K562 (cell line): ENCODE measurements around the gene NDUFC2. TPM values are rescaled to one million over a fixed set of nuclear protein-coding genes. Genes with fewer than 3 reads are reported as not detected.

Experiments
- ARHGAP35 ChIP-seq: fragments of 450-650 bp; IDR thresholded peaks from 2 replicates; pipeline ENCODE4 v1.6.1; 2018; ENCODE audit not compliant: partially characterized antibody
- ARID1B ChIP-seq: fragments of 450-650 bp; IDR thresholded peaks from 2 replicates; pipeline ENCODE4 v1.6.1; 2016; ENCODE audit warnings: antibody characterized with exemption, mild to moderate bottlenecking, inconsistent platforms
- ETS2 ChIP-seq: IDR thresholded peaks from 2 replicates; pipeline ENCODE4 v1.6.1; 2016; ENCODE audit warnings: borderline replicate concordance, missing genetic modification characterization, mild to moderate bottlenecking, moderate library complexity, missing compliant biosample characterization; ENCODE audit not compliant: poor library complexity, severe bottlenecking
- ILF3 ChIP-seq: fragments of 450-650 bp; IDR thresholded peaks from 2 replicates; pipeline ENCODE4 v1.6.1; 2018; ENCODE audit warnings: antibody characterized with exemption, mild to moderate bottlenecking, moderate library complexity, borderline replicate concordance
- JUN ChIP-seq, 2 experiments: sonication (generic) in 1 of 2; formaldehyde crosslinking in 1 of 2; IDR thresholded peaks; 2 replicates each; pipeline versions ENCODE4 v1.6.1 to v1.8.0; 2012 to 2022; ENCODE audit warnings: borderline replicate concordance in 2 of 2, mild to moderate bottlenecking in 2 of 2, improper control_type of control experiment in 1 of 2, low read depth in 1 of 2, low read length in 1 of 2, missing genetic modification reagents in 1 of 2
- JUND ChIP-seq, 2 experiments: IDR thresholded peaks; 2 replicates in 1 of 2; 3 replicates in 1 of 2; pipeline ENCODE4 v1.6.1; 2011; ENCODE audit warnings: borderline replicate concordance in 2 of 2, low read depth in 2 of 2, low read length in 2 of 2, improper control_type of control experiment in 1 of 2, missing biosample characterization in 1 of 2, missing genetic modification characterization in 1 of 2, missing genetic modification reagents in 1 of 2
- PTTG1 ChIP-seq: fragments of 450-650 bp; IDR thresholded peaks from 2 replicates; pipeline ENCODE4 v1.6.1; 2016; ENCODE audit warnings: low read depth, mild to moderate bottlenecking, missing genetic modification characterization, missing compliant biosample characterization
- RNF2 ChIP-seq: sonication (generic); IDR thresholded peaks from 2 replicates; pipeline ENCODE4 v1.6.1; 2016
- SAP30 ChIP-seq: fragments of 200-600 bp; sonication (generic); IDR thresholded peaks from 2 replicates; pipeline ENCODE4 v1.6.1; 2012; ENCODE audit warnings: borderline replicate concordance, low read depth, mild to moderate bottlenecking, moderate library complexity, low read length, control low read depth, inconsistent platforms; ENCODE audit not compliant: insufficient read depth, poor library complexity, severe bottlenecking
- SMARCC2 ChIP-seq: fragments of 450-650 bp; IDR thresholded peaks from 2 replicates; pipeline ENCODE4 v1.6.1; 2017; ENCODE audit warnings: antibody characterized with exemption, moderate library complexity, mild to moderate bottlenecking, low read depth
- SPI1 ChIP-seq: IDR thresholded peaks from 2 replicates; pipeline ENCODE4 v1.6.1; 2011; ENCODE audit warnings: low read depth, low read length, control low read depth, borderline replicate concordance
- ZNF134 ChIP-seq: fragments of 250-450 bp; sonication (Bioruptor Pico); conservative IDR thresholded peaks from 2 replicates; pipeline ENCODE4 v1.4.0; 2020
- ZNF184 ChIP-seq: sonication (generic); formaldehyde crosslinking; IDR thresholded peaks from 2 replicates; pipeline ENCODE4 v1.5.0; 2020; ENCODE audit warnings: missing genetic modification reagents
- ZNF445 ChIP-seq: fragments of 250-450 bp; sonication (Bioruptor Pico); IDR thresholded peaks from 2 replicates; pipeline ENCODE4 v1.4.0; 2020; ENCODE audit warnings: low read depth, mild to moderate bottlenecking, moderate library complexity
- ZNF584 ChIP-seq: fragments of 200-800 bp; sonication (Bioruptor generic); IDR thresholded peaks from 2 replicates; pipeline ENCODE4 v1.6.1; 2016; ENCODE audit warnings: low read depth, mild to moderate bottlenecking, missing genetic modification characterization, missing compliant biosample characterization
- ZNF668 ChIP-seq: fragments of 250-450 bp; sonication (Bioruptor Pico); IDR thresholded peaks from 2 replicates; pipeline ENCODE4 v1.8.0; 2022; ENCODE audit warnings: mild to moderate bottlenecking, inconsistent platforms
- ZNF778 ChIP-seq: fragments of 450-650 bp; formaldehyde crosslinking; IDR thresholded peaks from 2 replicates; pipeline ENCODE4 v1.4.0; 2020; ENCODE audit warnings: mild to moderate bottlenecking, moderate library complexity
- polyA plus RNA-seq, 8 experiments: library from polyadenylated mRNA; depleted of rRNA in 4 of 8; stranded (reverse) in 5 of 8; unstranded in 3 of 8; fragments of >200 nt; fragmentation: Nextera tagmentation in 2 of 8; fragmentation: Illumina TruSeq in 1 of 8; extraction: Ambion mirVana in 2 of 8; extraction: Trizol in 1 of 8; gene quantifications; 2 replicates each; pipeline versions ENCODE4 v1.2.1 to v1.2.3, GENCODE V29; 2011 to 2014; ENCODE audit warnings: inconsistent platforms in 1 of 8, missing spikeins in 1 of 8
- total RNA-seq, 7 experiments: library from RNA; depleted of rRNA in 6 of 7; stranded (reverse); fragments of >200 nt in 6 of 7; fragmentation: Illumina TruSeq in 2 of 7; extraction: Trizol in 2 of 7; gene quantifications; 2 replicates each; pipeline versions ENCODE4 v1.2.1 to v1.2.3, GENCODE V29; 2011 to 2021; ENCODE audit warnings: low replicate concordance in 1 of 7
- TF ChIP-seq, protein P1 (sequence below): sonication (generic); formaldehyde crosslinking; IDR thresholded peaks from 2 replicates; pipeline ENCODE4 v1.5.0; 2020; ENCODE audit warnings: missing genetic modification reagents
- TF ChIP-seq, protein P2 (sequence below): fragments of 250-450 bp; sonication (Bioruptor Pico); IDR thresholded peaks from 2 replicates; pipeline ENCODE4 v1.5.0; 2020; ENCODE audit warnings: mild to moderate bottlenecking, borderline replicate concordance
- TF ChIP-seq, protein P3 (sequence below), 2 experiments: fragments of 450-650 bp in 1 of 2; sonication (generic) in 1 of 2; formaldehyde crosslinking in 1 of 2; IDR thresholded peaks in 1 of 2; conservative IDR thresholded peaks in 1 of 2; 2 replicates each; pipeline versions ENCODE4 v1.6.1 to v1.8.1; 2016 to 2023; ENCODE audit warnings: mild to moderate bottlenecking in 2 of 2, moderate library complexity in 2 of 2, inconsistent platforms in 1 of 2, missing genetic modification reagents in 1 of 2
- TF ChIP-seq, protein P4 (sequence below): IDR thresholded peaks from 2 replicates; pipeline ENCODE4 v1.6.1; 2011; ENCODE audit warnings: borderline replicate concordance, low read depth, mild to moderate bottlenecking, moderate library complexity, low read length; ENCODE audit not compliant: insufficient read depth, poor library complexity, severe bottlenecking

The NDUFC2 gene
- total and polyA plus RNA-seq, 9 of the 15 experiments (the other 6 are each of a cell fraction or from before 2014, with no cell fraction given): 168 to 1,119 (median 442) TPM

DNA sequence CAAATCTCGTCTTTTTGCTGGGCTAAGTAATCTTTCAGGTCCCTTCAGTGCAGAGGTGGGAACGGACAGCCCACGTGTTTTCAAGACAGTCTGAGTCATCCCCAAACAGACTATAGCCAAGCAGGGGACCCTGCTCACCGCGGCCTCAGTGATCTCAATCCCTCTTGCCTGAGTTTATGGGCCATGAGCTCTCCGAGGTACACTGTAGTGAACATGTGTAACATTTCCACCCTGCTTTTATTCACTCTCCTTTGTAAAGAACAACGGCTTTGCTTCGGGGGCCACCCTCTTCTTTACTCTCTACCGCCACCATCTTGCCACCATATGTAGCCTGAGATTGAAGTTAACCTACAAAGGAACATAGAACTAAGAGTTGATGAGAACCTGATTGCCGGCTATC, 45.0 kb downstream of the NDUFC2 start (continued):
- TF ChIP-seq ILF3: no peak
- peak; percentile 43; the same call in 1 of the 2 replicates for TF ChIP-seq JUN (IDR thresholded peaks at IDR 0.05; ENCODE audit: borderline replicate concordance, low read depth, low read length)
- no peak for TF ChIP-seq JUN (CRISPR knock-in tag; IDR thresholded peaks at IDR 0.05; ENCODE audit: borderline replicate concordance)
- no peak for TF ChIP-seq RNF2
- TF ChIP-seq JUND (IDR thresholded peaks at IDR 0.05; ENCODE audit: borderline replicate concordance, low read depth, low read length): peak; percentile 84
- peak; percentile 78; the same call in 2 of the 3 replicates for TF ChIP-seq JUND (tag; IDR thresholded peaks at IDR 0.05; ENCODE audit: borderline replicate concordance, low read depth, low read length)
- TF ChIP-seq ARID1B: peak; percentile 37; the same call in 1 of the 2 replicates
- peak; percentile 47; the same call in 1 of the 2 replicates for TF ChIP-seq SMARCC2
- no peak for TF ChIP-seq ZNF668 (CRISPR knock-in tag)
- 0 out of 2 replicates have a peak, but pooled peaks have one; percentile 37 for TF ChIP-seq ZNF584 (CRISPR knock-in tag)
- TF ChIP-seq ZNF778 (CRISPR knock-in tag): no peak
- TF ChIP-seq ETS2 (tag): no peak
- TF ChIP-seq, protein P1, sequence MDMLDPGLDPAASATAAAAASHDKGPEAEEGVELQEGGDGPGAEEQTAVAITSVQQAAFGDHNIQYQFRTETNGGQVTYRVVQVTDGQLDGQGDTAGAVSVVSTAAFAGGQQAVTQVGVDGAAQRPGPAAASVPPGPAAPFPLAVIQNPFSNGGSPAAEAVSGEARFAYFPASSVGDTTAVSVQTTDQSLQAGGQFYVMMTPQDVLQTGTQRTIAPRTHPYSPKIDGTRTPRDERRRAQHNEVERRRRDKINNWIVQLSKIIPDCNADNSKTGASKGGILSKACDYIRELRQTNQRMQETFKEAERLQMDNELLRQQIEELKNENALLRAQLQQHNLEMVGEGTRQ (CRISPR knock-in tag): peak; percentile 22; the same call in 1 of the 2 replicates
- TF ChIP-seq ZNF184 (CRISPR knock-in tag): no peak
- no peak for TF ChIP-seq PTTG1 (tag)
- TF ChIP-seq, protein P2, sequence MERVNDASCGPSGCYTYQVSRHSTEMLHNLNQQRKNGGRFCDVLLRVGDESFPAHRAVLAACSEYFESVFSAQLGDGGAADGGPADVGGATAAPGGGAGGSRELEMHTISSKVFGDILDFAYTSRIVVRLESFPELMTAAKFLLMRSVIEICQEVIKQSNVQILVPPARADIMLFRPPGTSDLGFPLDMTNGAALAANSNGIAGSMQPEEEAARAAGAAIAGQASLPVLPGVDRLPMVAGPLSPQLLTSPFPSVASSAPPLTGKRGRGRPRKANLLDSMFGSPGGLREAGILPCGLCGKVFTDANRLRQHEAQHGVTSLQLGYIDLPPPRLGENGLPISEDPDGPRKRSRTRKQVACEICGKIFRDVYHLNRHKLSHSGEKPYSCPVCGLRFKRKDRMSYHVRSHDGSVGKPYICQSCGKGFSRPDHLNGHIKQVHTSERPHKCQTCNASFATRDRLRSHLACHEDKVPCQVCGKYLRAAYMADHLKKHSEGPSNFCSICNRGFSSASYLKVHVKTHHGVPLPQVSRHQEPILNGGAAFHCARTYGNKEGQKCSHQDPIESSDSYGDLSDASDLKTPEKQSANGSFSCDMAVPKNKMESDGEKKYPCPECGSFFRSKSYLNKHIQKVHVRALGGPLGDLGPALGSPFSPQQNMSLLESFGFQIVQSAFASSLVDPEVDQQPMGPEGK: no peak
- TF ChIP-seq SPI1: no peak
- TF ChIP-seq, protein P3, sequence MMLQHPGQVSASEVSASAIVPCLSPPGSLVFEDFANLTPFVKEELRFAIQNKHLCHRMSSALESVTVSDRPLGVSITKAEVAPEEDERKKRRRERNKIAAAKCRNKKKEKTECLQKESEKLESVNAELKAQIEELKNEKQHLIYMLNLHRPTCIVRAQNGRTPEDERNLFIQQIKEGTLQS (IDR thresholded peaks at IDR 0.05): peak; percentile 84
- TF ChIP-seq, protein P3 (CRISPR knock-in tag; conservative IDR thresholded peaks at IDR 0.05): peak; percentile 63; the same call in 1 of the 2 replicates
- TF ChIP-seq ARHGAP35: no peak
- no peak for TF ChIP-seq ZNF134 (CRISPR knock-in tag)
- TF ChIP-seq ZNF445: no peak
- TF ChIP-seq, protein P4, sequence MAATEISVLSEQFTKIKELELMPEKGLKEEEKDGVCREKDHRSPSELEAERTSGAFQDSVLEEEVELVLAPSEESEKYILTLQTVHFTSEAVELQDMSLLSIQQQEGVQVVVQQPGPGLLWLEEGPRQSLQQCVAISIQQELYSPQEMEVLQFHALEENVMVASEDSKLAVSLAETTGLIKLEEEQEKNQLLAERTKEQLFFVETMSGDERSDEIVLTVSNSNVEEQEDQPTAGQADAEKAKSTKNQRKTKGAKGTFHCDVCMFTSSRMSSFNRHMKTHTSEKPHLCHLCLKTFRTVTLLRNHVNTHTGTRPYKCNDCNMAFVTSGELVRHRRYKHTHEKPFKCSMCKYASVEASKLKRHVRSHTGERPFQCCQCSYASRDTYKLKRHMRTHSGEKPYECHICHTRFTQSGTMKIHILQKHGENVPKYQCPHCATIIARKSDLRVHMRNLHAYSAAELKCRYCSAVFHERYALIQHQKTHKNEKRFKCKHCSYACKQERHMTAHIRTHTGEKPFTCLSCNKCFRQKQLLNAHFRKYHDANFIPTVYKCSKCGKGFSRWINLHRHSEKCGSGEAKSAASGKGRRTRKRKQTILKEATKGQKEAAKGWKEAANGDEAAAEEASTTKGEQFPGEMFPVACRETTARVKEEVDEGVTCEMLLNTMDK: no peak
- no peak for TF ChIP-seq SAP30
